ENCODE data around the gene PLEKHH1. TPM values are rescaled to one million over a fixed set of nuclear protein-coding genes. Genes with fewer than 3 reads are reported as not detected.
A peak's percentile ranks its signal among the peaks of the same experiment; 100 is the strongest.

Gene PLEKHH1
- total RNA-seq, 6 donors from 2014 or later: 0.46 to 25.1 (median 4.4) TPM

DNA sequence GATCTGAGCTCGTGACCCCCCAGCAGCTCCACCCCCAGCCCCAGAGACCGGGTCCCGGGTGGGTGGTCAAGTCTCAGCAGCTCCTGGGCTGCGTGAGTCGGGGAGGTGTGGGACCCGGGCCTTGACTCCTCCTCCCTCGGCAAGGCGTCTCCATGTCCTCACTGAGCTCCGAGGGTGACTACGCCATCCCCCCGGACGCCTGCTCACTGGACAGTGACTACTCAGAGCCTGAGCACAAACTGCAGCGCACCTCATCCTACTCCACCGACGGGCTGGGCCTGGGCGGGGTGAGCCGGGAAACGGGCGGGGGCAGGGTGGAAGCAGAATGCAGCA lies 38.9 kb downstream of the PLEKHH1 start:
- Histone ChIP-seq H3K27ac (no peak overlapping the region), H3K36me3 (no peaks in the 10 kb centered on the region), H3K4me1 (no peaks in the 10 kb centered on the region), H3K9me3 (no peaks in the 10 kb centered on the region), H3K27me3 (no peaks in the 10 kb centered on the region), H3K4me3 (no peak overlapping the region)
- WGBS, 2 donors: 91% methylated on average over 11 of the region's 19 CpGs; no CpG with 5 or more reads in 1 of the 2 donors
- DNase-seq (peak in 1 of 2 donors; percentile 71), ATAC-seq (ENCODE audit: low FRiP score in 2 of 2) (no peak)
- TF ChIP-seq POLR2A (IDR thresholded peaks at IDR 0.05): no peak
- TF ChIP-seq EP300 (IDR thresholded peaks at IDR 0.05): no peak
- TF ChIP-seq, protein P1, sequence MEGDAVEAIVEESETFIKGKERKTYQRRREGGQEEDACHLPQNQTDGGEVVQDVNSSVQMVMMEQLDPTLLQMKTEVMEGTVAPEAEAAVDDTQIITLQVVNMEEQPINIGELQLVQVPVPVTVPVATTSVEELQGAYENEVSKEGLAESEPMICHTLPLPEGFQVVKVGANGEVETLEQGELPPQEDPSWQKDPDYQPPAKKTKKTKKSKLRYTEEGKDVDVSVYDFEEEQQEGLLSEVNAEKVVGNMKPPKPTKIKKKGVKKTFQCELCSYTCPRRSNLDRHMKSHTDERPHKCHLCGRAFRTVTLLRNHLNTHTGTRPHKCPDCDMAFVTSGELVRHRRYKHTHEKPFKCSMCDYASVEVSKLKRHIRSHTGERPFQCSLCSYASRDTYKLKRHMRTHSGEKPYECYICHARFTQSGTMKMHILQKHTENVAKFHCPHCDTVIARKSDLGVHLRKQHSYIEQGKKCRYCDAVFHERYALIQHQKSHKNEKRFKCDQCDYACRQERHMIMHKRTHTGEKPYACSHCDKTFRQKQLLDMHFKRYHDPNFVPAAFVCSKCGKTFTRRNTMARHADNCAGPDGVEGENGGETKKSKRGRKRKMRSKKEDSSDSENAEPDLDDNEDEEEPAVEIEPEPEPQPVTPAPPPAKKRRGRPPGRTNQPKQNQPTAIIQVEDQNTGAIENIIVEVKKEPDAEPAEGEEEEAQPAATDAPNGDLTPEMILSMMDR (IDR thresholded peaks at IDR 0.05): no peak
- TF ChIP-seq POLR2AphosphoS5 (IDR thresholded peaks at IDR 0.05): no peak

DNA sequence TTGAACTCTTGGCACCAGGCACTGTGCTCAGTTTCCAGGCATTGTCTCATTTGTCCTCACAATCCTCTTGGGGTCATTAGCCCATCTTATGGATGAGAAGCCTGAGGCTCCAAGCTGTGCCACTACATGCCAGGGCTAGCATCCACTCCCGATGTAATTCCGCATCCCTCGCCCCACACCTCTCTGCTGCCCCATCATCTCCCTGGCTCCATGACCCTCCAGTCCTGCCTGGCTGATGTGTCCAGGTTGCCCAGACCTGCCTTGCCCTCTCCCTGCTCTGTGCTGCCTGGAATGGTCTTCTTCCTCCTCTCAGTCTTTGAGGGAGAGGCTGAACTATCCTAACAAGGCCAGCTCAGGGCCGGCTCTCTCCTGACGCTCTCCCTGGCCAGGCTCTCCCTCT lies 39.5 kb downstream of the PLEKHH1 start:
- no peaks in the 10 kb centered on the region for H3K9me3 ChIP-seq
- WGBS, 2 donors: 93 to 95% methylated on average over 5 of the region's 5 CpGs
- no peak for DNase-seq
- TF ChIP-seq, protein P1 (IDR thresholded peaks at IDR 0.05): no peak
- TF ChIP-seq POLR2AphosphoS5 (IDR thresholded peaks at IDR 0.05) (no peak), EP300 (IDR thresholded peaks at IDR 0.05) (no peak), POLR2A (IDR thresholded peaks at IDR 0.05) (no peak)
- no peak overlapping the region for H3K27ac ChIP-seq
- no peak overlapping the region for H3K4me3 ChIP-seq
- ATAC-seq (ENCODE audit: low FRiP score in 2 of 2): no peak
- H3K4me1 ChIP-seq: no peaks in the 10 kb centered on the region
- no peaks in the 10 kb centered on the region for H3K36me3 ChIP-seq
- no peaks in the 10 kb centered on the region for H3K27me3 ChIP-seq

DNA sequence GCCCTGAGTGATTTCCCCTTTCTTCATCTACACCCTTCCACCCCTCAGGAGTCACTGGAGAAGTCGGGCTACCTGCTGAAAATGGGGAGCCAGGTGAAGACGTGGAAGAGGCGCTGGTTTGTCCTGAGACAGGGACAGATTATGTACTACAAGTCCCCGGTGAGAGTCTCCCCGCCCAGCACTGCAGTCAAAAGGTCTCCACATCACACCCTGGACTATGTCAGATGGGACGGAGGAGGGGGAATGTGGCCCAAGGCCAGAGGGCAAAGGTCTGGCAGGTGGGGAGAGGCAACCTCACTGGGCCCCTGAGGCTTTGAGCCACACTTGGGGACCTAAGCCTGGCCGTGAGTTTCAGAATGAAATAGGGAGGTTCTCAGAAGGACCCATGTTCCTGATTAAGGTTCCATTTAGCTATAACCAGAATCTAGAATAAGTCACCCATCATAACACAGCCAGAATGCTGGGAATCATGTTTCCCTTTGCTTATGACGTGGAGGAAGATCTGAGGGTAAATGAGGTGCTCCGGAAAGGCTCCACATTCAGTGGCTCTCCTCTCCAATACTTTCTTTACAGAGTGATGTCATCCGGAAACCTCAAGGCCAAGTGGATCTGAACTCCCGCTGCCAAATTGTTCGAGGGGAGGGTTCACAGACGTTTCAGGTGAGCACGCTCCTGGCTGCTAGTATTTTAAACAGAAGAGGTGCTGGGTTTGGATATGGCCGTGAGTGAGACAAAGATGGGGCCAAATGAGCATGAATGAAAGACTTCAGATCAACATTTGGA lies 40.3 kb downstream of the PLEKHH1 start:
- Histone ChIP-seq H3K4me3 (no peak overlapping the region), H3K27ac (no peak overlapping the region), H3K27me3 (no peaks in the 10 kb centered on the region), H3K36me3 (no peaks in the 10 kb centered on the region), H3K9me3 (no peaks in the 10 kb centered on the region), H3K4me1 (no peaks in the 10 kb centered on the region)
- no peak for DNase-seq
- TF ChIP-seq, protein P1 (IDR thresholded peaks at IDR 0.05): no peak
- TF ChIP-seq POLR2A (IDR thresholded peaks at IDR 0.05) (no peak), POLR2AphosphoS5 (IDR thresholded peaks at IDR 0.05) (no peak), EP300 (IDR thresholded peaks at IDR 0.05) (no peak)
- no peak for ATAC-seq (ENCODE audit: low FRiP score in 2 of 2)
- WGBS, 2 donors: 82 to 90% methylated on average over 15 of the region's 15 CpGs

DNA sequence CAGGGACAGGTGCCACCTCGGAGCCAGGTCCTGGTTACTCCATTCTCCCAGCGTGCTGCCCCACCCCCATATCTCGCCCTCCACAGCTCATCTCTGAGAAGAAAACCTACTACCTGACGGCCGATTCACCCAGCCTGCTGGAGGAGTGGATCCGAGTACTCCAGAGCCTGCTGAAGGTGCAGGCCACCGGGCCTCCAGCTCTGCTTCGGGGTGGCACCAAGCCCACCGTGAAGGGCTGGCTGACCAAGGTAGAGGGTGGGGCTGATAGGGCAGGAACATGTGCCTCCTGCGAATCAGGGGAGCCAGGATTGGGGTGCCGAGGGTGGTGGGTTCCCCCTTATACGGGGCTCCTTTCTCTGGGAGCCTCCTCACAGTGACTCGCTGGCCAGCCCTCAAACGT lies 41.1 kb downstream of the PLEKHH1 start:
- 86 to 91% methylated on average over 4 to 14 of the region's 14 CpGs for WGBS, 2 donors
- Histone ChIP-seq H3K27ac (no peak overlapping the region), H3K27me3 (no peaks in the 10 kb centered on the region), H3K4me3 (no peak overlapping the region), H3K4me1 (no peaks in the 10 kb centered on the region), H3K9me3 (no peaks in the 10 kb centered on the region), H3K36me3 (no peaks in the 10 kb centered on the region)
- ATAC-seq (ENCODE audit: low FRiP score in 2 of 2) (no peak), DNase-seq (no peak)
- TF ChIP-seq, protein P1 (IDR thresholded peaks at IDR 0.05): no peak
- no peak for TF ChIP-seq POLR2A (IDR thresholded peaks at IDR 0.05)
- no peak for TF ChIP-seq EP300 (IDR thresholded peaks at IDR 0.05)
- no peak for TF ChIP-seq POLR2AphosphoS5 (IDR thresholded peaks at IDR 0.05)

DNA sequence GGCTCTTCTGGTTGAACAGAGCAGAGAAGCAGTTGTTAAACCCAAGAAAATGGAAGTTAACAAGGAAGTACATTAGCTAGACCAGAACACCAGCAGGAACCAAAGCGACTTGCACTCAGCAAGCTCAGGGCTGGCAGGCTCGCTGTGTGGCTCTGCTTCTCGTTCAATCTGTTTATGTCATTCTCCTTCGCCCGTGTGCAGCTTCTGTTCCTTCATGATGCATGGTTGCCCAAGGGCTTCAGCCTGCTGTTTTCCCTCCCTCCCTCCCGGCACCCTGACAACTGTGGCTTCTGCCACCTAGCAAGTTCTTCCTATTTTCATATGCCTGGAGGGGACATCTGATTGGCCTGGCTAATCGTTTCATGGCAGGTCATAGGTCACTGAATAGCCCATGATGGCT lies 41.7 kb downstream of the PLEKHH1 start:
- H3K4me3 ChIP-seq: no peak overlapping the region
- ATAC-seq (ENCODE audit: low FRiP score in 2 of 2): no peak
- H3K27ac ChIP-seq: no peak overlapping the region
- DNase-seq: no peak
- no peaks in the 10 kb centered on the region for H3K27me3 ChIP-seq
- 84 to 89% methylated on average over 7 of the region's 7 CpGs for WGBS, 2 donors
- H3K9me3 ChIP-seq: no peaks in the 10 kb centered on the region
- H3K4me1 ChIP-seq: no peaks in the 10 kb centered on the region
- H3K36me3 ChIP-seq: no peaks in the 10 kb centered on the region
- no peak for TF ChIP-seq POLR2A (IDR thresholded peaks at IDR 0.05)
- no peak for TF ChIP-seq POLR2AphosphoS5 (IDR thresholded peaks at IDR 0.05)
- TF ChIP-seq, protein P1 (IDR thresholded peaks at IDR 0.05): no peak
- no peak for TF ChIP-seq EP300 (IDR thresholded peaks at IDR 0.05)
